AG04449 (cell line): Measurements from ENCODE around the gene CD27.

Source experiments
- CTCF ChIA-PET: fragments of 350-600 bp; formaldehyde crosslinking; extraction: SDS; loops from one replicate; lab custom pipeline; 2021; ENCODE audit warnings: antibody characterized with exemption; lab: Yijun Ruan, JAX
- POLR2A ChIA-PET: fragments of 400-600, 350-600 bp; formaldehyde crosslinking; extraction: SDS; loops from one replicate; lab custom pipeline; 2020; ENCODE audit warnings: antibody characterized with exemption, inconsistent platforms; lab: Yijun Ruan, JAX
- DNase-seq: peaks from one replicate; pipeline ENCODE4 v3.0.0-alpha.2; 2010; ENCODE audit warnings: low read depth, low spot score
- H3K4me3 ChIP-seq: 2 replicates; pipeline ENCODE4 v1.5.1; 2011; ENCODE audit warnings: low read depth, mild to moderate bottlenecking, control low read depth, low read length
- TF ChIP-seq, protein P1 (sequence below): IDR thresholded peaks from one replicate; pipeline ENCODE4 v1.5.1; 2011; ENCODE audit warnings: mild to moderate bottlenecking, moderate library complexity, low read length, control low read depth, inconsistent platforms; ENCODE audit not compliant: insufficient read depth; ENCODE audit errors: missing control alignments

CD27 gene

DNA sequence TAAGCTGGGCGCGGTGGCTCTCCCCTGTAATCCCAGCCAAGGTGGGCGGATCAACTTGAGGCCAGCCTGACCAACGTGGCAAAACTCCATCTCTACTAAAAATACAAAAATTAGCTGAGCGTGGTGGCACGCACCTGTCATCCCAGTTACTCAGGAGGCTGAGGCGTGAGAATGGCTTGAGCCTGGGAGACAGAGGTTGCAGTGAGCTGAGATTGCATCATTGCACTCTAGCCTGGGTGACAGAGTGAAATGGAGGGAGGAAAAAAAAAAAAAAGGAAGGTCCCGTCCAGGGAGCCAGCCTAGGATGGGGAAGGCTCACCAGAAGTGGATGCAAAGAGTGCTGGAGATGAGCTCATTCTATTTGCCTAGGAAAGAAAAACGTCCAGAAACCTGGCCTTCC, 1.9 kb upstream of the CD27 start:
- H3K4me3 ChIP-seq: no peak overlapping the region
- TF ChIP-seq, protein P1, sequence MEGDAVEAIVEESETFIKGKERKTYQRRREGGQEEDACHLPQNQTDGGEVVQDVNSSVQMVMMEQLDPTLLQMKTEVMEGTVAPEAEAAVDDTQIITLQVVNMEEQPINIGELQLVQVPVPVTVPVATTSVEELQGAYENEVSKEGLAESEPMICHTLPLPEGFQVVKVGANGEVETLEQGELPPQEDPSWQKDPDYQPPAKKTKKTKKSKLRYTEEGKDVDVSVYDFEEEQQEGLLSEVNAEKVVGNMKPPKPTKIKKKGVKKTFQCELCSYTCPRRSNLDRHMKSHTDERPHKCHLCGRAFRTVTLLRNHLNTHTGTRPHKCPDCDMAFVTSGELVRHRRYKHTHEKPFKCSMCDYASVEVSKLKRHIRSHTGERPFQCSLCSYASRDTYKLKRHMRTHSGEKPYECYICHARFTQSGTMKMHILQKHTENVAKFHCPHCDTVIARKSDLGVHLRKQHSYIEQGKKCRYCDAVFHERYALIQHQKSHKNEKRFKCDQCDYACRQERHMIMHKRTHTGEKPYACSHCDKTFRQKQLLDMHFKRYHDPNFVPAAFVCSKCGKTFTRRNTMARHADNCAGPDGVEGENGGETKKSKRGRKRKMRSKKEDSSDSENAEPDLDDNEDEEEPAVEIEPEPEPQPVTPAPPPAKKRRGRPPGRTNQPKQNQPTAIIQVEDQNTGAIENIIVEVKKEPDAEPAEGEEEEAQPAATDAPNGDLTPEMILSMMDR: no peak
- DNase-seq: no peak
- ChIA-PET CTCF (interaction anchor here (1.2 to 2.2 kb wide), 3 partner anchors 19 to 23 kb away, joined by 5 to 9 read pairs (median 6); no protein-coding TSS in a partner anchor), POLR2A (interaction anchor here (0.6 kb wide), 1 partner anchor 27 kb away, joined by 3 read pairs; no protein-coding TSS in a partner anchor)

DNA sequence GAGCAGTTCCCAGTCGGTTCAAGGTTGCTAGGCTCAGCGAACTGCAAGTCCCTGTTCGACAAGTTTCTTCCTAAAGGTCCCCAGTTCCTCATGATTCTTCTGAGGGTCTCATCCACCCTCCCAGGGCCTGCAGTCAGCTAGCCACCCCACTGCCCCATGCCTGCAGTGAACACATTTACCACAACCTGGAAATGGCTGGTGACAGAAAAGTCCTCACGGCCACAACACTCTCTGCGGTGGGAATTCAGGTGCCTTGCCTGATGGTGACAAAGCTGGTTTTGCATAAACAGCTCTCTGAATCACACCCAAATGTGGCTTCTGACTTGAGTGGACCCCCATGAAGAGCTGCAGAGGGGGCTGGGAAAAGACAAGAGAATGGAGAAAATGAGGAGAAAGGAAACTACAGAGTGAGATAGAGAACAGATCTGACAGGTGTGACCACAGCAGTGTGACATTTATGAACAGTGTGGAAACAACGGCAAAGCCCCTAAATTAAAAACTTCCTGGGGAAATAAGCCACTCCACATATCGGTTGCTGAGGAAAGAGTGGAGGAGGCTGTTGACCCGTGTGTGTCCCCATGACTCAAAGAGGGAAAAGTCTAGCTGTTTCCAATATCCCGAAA, 1.3 kb upstream of the CD27 start:
- TF ChIP-seq, protein P1: no peak
- CTCF ChIA-PET: interaction anchor here (1.2 to 2.2 kb wide), 4 partner anchors 19 to 95 kb away, joined by 4 to 9 read pairs (median 6); no protein-coding TSS in a partner anchor
- POLR2A ChIA-PET: no interaction called here
- no peak overlapping the region for H3K4me3 ChIP-seq
- DNase-seq: no peak

GRCh38 chr12:6444031-6444430, 724 bp upstream of the CD27 start:
- POLR2A ChIA-PET: no interaction called here
- no peak overlapping the region for H3K4me3 ChIP-seq
- TF ChIP-seq, protein P1: no peak
- CTCF ChIA-PET: interaction anchor here (1.3 to 1.7 kb wide), 3 partner anchors 22 to 95 kb away, joined by 3 to 6 read pairs (median 4); no protein-coding TSS in a partner anchor
- no peak for DNase-seq

GRCh38 chr12:6450091-6450868, 5.5 kb downstream of the CD27 start:
- ChIA-PET CTCF (interaction anchor here (0.8 to 8.6 kb wide), 6 partner anchors 13 to 85 kb away, joined by 3 to 97 read pairs (median 4); no protein-coding TSS in a partner anchor), POLR2A (interaction anchor here (0.8 to 3.1 kb wide), 3 partner anchors 20 to 114 kb away, joined by 3 to 31 read pairs (median 4); partner anchors contain the start of gene VAMP1)
- TF ChIP-seq, protein P1: no peak
- no peak for DNase-seq
- peak overlapping the region; percentile 75 for H3K4me3 ChIP-seq

- no peak for DNase-seq
- POLR2A ChIA-PET: interaction anchor here (1.2 to 3.1 kb wide), 3 partner anchors 15 to 114 kb away, joined by 3 to 31 read pairs (median 3); partner anchors contain the start of gene VAMP1
- TF ChIP-seq, protein P1: no peak
- peak overlapping the region; percentile 75 for H3K4me3 ChIP-seq
- CTCF ChIA-PET: interaction anchor here (0.6 to 8.6 kb wide), 9 partner anchors 9 to 85 kb away, joined by 3 to 97 read pairs (median 4); no protein-coding TSS in a partner anchor
Measured at GRCh38 chr12:6450869-6451347, 6.2 kb downstream of the CD27 start.
